ENCODE measurements around the gene SKIC2.
"Not testable (repeated sequence)": the region's sequence is repeated elsewhere in the genome, so short reads cannot be mapped to it uniquely, and the experiment has no call there.

The SKIC2 gene

GRCh38 chr6:31958741-31959739 is at the start of gene SKIC2, which contains the start of gene NELFE:
Gene SKIC2, plus strand, starts transcription at chr6:31959175. Its CDS starts 18 bp downstream, at chr6:31959193.
Gene NELFE, minus strand, starts transcription at chr6:31958971. Its CDS starts 525 bp downstream, at chr6:31958446.
- peak; percentile 99 for DNase-seq

- not testable (repeated sequence) for DNase-seq
These were observed 49.7 kb upstream of the SKIC2 start for GRCh38 chr6:31909298-31909697.

GRCh38 chr6:31911826-31912585 is 47.0 kb upstream of the SKIC2 start:
- no peak for DNase-seq

GRCh38 chr6:31915351-31915750 is 43.6 kb upstream of the SKIC2 start:
- DNase-seq, result no peak

- DNase-seq, result no peak
These were observed 43.2 kb upstream of the SKIC2 start for GRCh38 chr6:31915756-31916155.

DNA sequence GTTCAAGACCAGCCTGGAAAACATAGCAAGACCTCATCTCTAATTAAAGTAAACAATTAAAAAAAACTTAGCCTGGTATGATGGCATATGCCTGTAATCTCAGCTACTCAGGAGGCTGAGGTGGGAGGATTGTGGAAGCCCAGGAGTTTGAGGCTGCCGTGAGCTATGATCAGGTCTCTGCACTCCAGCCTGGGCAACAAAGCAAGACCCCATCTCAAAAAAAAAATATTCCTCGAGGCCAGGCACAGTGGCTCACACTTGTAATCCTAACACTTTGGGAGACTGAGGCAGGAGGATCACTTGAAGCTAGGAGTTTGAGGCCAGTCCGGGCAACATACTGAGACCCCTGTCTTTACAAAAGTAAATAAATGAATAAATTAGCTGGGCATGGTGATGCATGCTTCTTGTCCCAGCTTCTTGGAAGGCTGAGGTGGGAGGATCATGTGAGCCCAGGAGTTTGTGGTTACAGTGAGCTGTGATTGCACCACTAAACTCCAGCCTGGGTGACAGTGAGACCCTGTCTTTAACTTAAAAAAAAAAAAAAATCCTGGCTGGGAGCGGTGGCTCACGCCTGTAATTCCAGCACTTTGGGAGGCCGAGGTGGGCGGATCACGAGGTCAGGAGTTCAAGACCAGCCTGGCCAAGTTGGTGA is 40.8 kb upstream of the SKIC2 start:
- no peak for DNase-seq

GRCh38 chr6:31919624-31920303 is 39.2 kb upstream of the SKIC2 start:
- no peak for DNase-seq

GRCh38 chr6:31920811-31921210 is 38.2 kb upstream of the SKIC2 start:
- DNase-seq, result no peak

- DNase-seq, result no peak
These were observed 36.0 kb upstream of the SKIC2 start for GRCh38 chr6:31922942-31923341.

DNA sequence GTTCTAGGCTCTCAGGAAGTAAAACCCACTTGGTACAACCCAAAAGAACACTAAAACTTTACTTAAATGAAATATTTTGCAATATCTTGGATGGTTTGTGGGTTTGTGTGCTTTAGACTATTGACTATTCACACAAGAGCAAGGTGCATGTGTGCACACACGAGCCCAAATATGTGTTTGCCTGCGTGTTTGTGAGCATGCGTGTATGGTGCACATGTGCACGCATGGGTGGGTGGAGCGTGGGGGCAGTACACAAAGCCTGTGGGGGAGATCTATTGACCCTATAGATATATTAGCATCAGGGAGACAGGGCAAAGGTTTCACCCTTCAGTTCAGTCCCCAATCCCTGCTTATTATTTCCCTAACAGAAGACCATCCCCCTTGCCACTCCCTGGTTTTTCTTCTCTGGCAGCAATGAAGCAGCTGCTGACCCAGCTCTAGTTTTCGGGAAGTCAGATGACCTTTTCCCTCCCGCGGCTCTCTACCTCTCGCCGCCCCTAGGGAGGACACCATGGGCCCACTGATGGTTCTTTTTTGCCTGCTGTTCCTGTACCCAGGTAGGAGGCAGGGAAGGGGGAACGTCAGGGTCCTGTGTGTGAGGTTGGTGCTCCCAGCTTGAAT is 31.6 kb upstream of the SKIC2 start, which contains the start of gene C2:
Gene C2, plus strand, starts transcription at position 476 of the 621 bp plus-strand sequence. Its CDS starts 36 bp downstream, at position 512.
- DNase-seq, result no peak

DNA sequence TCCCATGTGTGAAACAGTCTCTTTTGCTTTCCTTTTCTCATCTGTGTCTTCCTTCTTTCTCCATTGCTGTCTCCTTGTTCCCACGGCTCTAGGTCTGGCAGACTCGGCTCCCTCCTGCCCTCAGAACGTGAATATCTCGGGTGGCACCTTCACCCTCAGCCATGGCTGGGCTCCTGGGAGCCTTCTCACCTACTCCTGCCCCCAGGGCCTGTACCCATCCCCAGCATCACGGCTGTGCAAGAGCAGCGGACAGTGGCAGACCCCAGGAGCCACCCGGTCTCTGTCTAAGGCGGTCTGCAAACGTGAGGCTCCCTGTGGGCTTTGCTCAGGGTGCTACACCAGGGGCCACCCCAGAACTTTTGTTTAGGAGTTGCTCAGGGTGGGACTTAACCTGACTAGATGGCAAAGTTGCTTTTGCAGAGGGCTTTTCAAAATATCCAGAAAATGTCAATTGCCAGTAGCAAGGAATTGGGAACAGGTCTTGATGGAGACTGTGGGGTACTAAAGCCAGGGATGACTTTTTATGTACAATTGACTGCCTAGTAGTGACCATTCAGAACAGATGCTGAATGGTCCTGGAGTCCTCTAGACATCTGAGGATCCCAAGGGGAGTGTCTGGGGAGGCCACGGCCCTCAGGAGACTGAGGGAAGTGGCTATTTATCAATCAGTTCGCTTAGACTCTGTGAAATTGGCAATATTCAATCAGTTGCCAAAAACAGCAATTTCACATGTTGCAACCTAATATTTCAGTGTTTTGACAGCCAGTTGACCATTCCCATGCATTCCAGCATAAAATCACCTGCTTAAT is 30.9 kb upstream of the SKIC2 start:
- DNase-seq, result no peak

DNA sequence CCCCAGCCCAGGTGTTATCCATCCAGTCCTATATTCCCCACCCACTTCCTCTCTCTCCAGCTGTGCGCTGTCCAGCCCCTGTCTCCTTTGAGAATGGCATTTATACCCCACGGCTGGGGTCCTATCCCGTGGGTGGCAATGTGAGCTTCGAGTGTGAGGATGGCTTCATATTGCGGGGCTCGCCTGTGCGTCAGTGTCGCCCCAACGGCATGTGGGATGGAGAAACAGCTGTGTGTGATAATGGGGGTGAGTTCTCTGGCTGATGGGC is 30.4 kb upstream of the SKIC2 start:
- DNase-seq, result no peak

DNA sequence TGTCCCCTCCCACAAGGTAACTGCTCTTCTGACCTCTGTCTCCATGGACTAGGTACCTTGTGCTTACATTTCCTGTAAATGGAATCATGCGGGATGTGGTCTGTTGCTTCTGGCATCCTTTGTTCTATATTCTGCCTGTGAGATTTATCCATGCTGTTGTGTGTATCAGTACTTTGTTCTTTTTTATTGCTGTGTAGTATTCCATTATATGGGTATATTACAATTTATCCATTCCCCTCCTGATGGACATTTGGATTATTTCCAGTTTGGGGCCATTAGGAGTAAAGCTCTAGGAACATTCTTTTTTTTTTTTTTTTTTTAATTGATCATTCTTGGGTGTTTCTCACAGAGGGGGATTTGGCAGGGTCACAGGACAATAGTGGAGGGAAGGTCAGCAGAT is 28.0 kb upstream of the SKIC2 start:
- no peak for DNase-seq

- not testable (repeated sequence) for DNase-seq
These were observed 26.8 kb upstream of the SKIC2 start for GRCh38 chr6:31932137-31932536.

DNA sequence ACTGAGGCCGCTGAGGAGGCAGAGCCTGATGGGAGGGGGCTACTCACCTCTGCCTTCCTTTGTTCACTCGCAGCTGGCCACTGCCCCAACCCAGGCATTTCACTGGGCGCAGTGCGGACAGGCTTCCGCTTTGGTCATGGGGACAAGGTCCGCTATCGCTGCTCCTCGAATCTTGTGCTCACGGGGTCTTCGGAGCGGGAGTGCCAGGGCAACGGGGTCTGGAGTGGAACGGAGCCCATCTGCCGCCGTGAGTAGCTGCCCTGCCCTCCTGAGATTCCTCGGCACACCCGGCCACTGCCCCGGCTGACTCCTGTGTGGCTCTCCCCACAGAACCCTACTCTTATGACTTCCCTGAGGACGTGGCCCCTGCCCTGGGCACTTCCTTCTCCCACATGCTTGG is 25.4 kb upstream of the SKIC2 start:
- DNase-seq, result no peak

DNA sequence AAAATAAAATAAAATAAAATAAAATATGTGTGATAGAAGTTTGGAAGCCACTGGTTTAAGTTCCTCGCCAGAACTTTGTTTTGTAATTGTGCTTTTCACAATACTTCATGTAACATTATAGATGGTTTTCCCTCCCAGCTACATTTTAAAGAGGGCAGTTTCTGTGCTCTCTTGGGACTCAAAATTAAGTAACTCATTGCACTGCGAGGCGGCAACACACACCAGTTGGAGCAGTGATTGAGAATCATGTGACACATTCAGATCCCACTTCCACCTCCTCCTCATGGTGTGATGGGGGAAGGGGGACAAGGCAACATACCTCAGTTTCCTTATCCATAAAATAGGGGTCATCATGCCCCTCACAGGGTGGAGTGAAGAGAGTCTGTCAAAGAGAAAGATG is 24.0 kb upstream of the SKIC2 start:
- DNase-seq, result no peak

DNA sequence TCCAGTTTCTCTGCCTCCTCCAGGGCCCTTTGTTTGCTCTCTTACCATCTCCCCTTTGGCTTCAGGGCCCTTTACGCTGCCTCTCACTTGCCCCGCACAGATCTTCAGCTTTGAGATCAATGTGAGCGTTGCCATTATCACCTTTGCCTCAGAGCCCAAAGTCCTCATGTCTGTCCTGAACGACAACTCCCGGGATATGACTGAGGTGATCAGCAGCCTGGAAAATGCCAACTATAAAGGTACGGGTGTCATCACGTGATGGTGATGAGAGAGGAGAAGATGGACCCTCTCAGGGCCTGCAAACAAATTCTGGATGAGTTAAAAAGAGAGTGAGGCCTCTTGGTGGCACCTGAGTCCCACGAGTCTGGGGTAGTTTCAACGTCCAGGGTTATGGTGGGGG is 23.2 kb upstream of the SKIC2 start:
- DNase-seq, result no peak

- DNase-seq, result no peak
These were observed 18.7 kb upstream of the SKIC2 start for GRCh38 chr6:31940256-31940664.

DNA sequence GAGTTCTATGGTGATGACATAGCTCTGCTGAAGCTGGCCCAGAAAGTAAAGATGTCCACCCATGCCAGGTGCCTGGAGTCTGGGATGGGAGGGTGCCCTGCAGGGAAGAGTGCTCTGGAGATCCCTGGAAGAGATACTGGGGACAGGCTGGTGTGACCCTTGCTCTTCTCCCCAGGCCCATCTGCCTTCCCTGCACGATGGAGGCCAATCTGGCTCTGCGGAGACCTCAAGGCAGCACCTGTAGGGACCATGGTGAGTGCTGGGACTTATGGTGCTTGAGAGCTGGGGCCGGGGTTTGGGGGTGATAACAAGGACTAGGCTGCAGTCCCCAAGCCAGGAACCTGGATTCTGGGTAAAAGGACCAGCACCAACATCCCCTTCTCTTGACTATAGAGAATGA is 15.2 kb upstream of the SKIC2 start:
- no peak for DNase-seq

GRCh38 chr6:31945154-31945506 is 13.8 kb upstream of the SKIC2 start:
- DNase-seq, result no peak
